NOMO-1 treated with dmso at 0.1 percent for 144 hours (cell line): ENCODE results near the gene SGCA.

Source experiments
- DNase-seq: peaks from one replicate; lab custom pipeline; 2025; ENCODE audit not compliant: unreplicated experiment; lab: John Stamatoyannopoulos, UW

The SGCA gene

GRCh38 chr17:50192618-50193291 lies 26.9 kb downstream of the SGCA start:
- DNase-seq, result no peak

GRCh38 chr17:50194140-50194933 lies 28.5 kb downstream of the SGCA start:
- no peak for DNase-seq

GRCh38 chr17:50194934-50195865 lies 29.4 kb downstream of the SGCA start:
- no peak for DNase-seq

GRCh38 chr17:50196036-50196435 lies 30.2 kb downstream of the SGCA start:
- no peak for DNase-seq

- DNase-seq, result no peak
Observed at GRCh38 chr17:50196826-50197225, 31.0 kb downstream of the SGCA start.

- DNase-seq, result peak; percentile 39
Observed at GRCh38 chr17:50198026-50198669, 32.3 kb downstream of the SGCA start.

GRCh38 chr17:50199211-50199802 lies 33.5 kb downstream of the SGCA start:
- no peak for DNase-seq

- DNase-seq, result peak; percentile 76
Observed at GRCh38 chr17:50199803-50200456, 34.1 kb downstream of the SGCA start.

- DNase-seq, result peak; percentile 85
Observed at GRCh38 chr17:50200457-50201275, 34.9 kb downstream of the SGCA start.

GRCh38 chr17:50201276-50201854 lies 35.6 kb downstream of the SGCA start, which contains the start of gene COL1A1:
Gene COL1A1 (minus strand): TSS chr17:50201631. CDS start chr17:50201513, 118 bp downstream.
- no peak for DNase-seq

GRCh38 chr17:50203086-50203485 lies 37.3 kb downstream of the SGCA start:
- DNase-seq, result no peak

- no peak for DNase-seq
Observed at GRCh38 chr17:50203604-50204345, 38.0 kb downstream of the SGCA start.

GRCh38 chr17:50204431-50204830 lies 38.6 kb downstream of the SGCA start:
- DNase-seq, result no peak

GRCh38 chr17:50205111-50205962 lies 39.5 kb downstream of the SGCA start:
- DNase-seq, result no peak

- no peak for DNase-seq
Observed at GRCh38 chr17:50205963-50206505, 40.2 kb downstream of the SGCA start.

- no peak for DNase-seq
Observed at GRCh38 chr17:50206604-50207293, 40.9 kb downstream of the SGCA start.
